Panc1 (cell line): ENCODE results near the gene ERN1. TPM values are rescaled to one million over a fixed set of nuclear protein-coding genes. Genes with fewer than 3 reads are reported as not detected.
A peak's percentile ranks its signal among the peaks of the same experiment; 100 is the strongest.

ENCODE experiments used
- ATAC-seq: fragments of 200-7000 bp; cut with Tn5 transposase; 2 replicates; pipeline ENCODE4 v1.9.1; 2020; ENCODE audit warnings: mild to moderate bottlenecking, moderate library complexity
- BruUV-seq: library from RNA; stranded (reverse); fragments of 400-500 nt; replicated peaks from 2 replicates; lab custom pipeline; 2021; lab: Mats Ljungman, UMichigan
- CTCF ChIA-PET: fragments of 300-600 bp; sonication (Branson Sonifier 250); formaldehyde crosslinking; loops from one replicate; lab custom pipeline; 2022; ENCODE audit warnings: antibody characterized with exemption; lab: Charles Lee
- POLR2A ChIA-PET: fragments of 300-600 bp; sonication (Branson Sonifier 250); formaldehyde crosslinking; loops from one replicate; lab custom pipeline; 2022; ENCODE audit warnings: antibody characterized with exemption; lab: Charles Lee
- DNase-seq: peaks from one replicate; pipeline ENCODE4 v3.0.0-alpha.2; 2010; ENCODE audit warnings: low read depth, low spot score
- H3K27ac ChIP-seq: 2 replicates; pipeline ENCODE4 v1.5.1; 2011; ENCODE audit warnings: mild to moderate bottlenecking, low read length, inconsistent platforms
- H3K27me3 ChIP-seq: fragments of 200-500 bp; sonication (Bioruptor generic); 2 replicates; pipeline ENCODE4 v1.6.0; 2014; ENCODE audit warnings: low read length, inconsistent platforms; ENCODE audit not compliant: control insufficient read depth, insufficient read depth
- H3K36me3 ChIP-seq: fragments of 200-500 bp; sonication (Bioruptor generic); 2 replicates; pipeline ENCODE4 v1.5.1; 2014; ENCODE audit warnings: inconsistent platforms, mild to moderate bottlenecking, low read length, moderate library complexity; ENCODE audit not compliant: control insufficient read depth, insufficient read depth
- H3K4me1 ChIP-seq: 2 replicates; pipeline ENCODE4 v1.5.1; 2011; ENCODE audit warnings: inconsistent platforms, mild to moderate bottlenecking, low read length, moderate library complexity; ENCODE audit not compliant: control insufficient read depth, insufficient read depth
- H3K4me3 ChIP-seq, 2 experiments: 2 replicates each; pipeline ENCODE4 v1.5.1; 2011 to 2012; ENCODE audit warnings: low read depth in 2 of 2, low read length in 2 of 2, mild to moderate bottlenecking in 2 of 2, inconsistent platforms in 1 of 2, moderate library complexity in 1 of 2
- H3K9me3 ChIP-seq: fragments of 200-500 bp; sonication (Bioruptor generic); 2 replicates; pipeline ENCODE4 v1.5.1; 2014; ENCODE audit warnings: low read depth, mild to moderate bottlenecking, inconsistent platforms, low read length, moderate library complexity; ENCODE audit not compliant: control insufficient read depth, insufficient read depth
- CTCF ChIP-seq: fragments of 450-650 bp; IDR thresholded peaks from 2 replicates; pipeline ENCODE4 v1.5.1; 2017; ENCODE audit warnings: mild to moderate bottlenecking
- POLR2AphosphoS5 ChIP-seq: IDR thresholded peaks from 2 replicates; pipeline ENCODE4 v1.6.1; 2012; ENCODE audit warnings: mild to moderate bottlenecking, low read depth, low read length, moderate library complexity
- REST ChIP-seq, 2 experiments: IDR thresholded peaks; 2 replicates each; pipeline ENCODE4 v1.6.1; 2011 to 2012; ENCODE audit warnings: low read depth in 2 of 2, control low read depth in 1 of 2, low read length in 1 of 2, mild to moderate bottlenecking in 1 of 2, moderate library complexity in 1 of 2; ENCODE audit not compliant: insufficient read depth in 1 of 2
- SIN3A ChIP-seq: IDR thresholded peaks from 2 replicates; pipeline ENCODE4 v1.6.1; 2012; ENCODE audit warnings: low read depth, mild to moderate bottlenecking, low read length, moderate library complexity, borderline replicate concordance; ENCODE audit not compliant: insufficient read depth
- TCF7L2 ChIP-seq: IDR thresholded peaks from 2 replicates; pipeline ENCODE4 v1.6.1; 2011; ENCODE audit warnings: mild to moderate bottlenecking, low read depth, low read length, inconsistent platforms
- in situ Hi-C: cut with HindIII; loops from 2 replicates; pipeline ENCODE4 v1.10.0; 2016; ENCODE audit warnings: low sequenced_read_pairs, low pct_unique_long_range_greater_than_20kb
- intact Hi-C: fragments of 100-400 bp; cut with micrococcal nuclease; formaldehyde crosslinking; loops from one replicate; pipeline ENCODE4 v1.10.0; 2022; ENCODE audit not compliant: unreplicated experiment
- total RNA-seq: library from RNA; stranded (reverse); gene quantifications from one replicate; pipeline ENCODE4 v1.2.1, GENCODE V29; 2021; ENCODE audit not compliant: unreplicated experiment

Gene ERN1
- total RNA-seq, 1 experiment from 2014 or later = 12.1 TPM

DNA sequence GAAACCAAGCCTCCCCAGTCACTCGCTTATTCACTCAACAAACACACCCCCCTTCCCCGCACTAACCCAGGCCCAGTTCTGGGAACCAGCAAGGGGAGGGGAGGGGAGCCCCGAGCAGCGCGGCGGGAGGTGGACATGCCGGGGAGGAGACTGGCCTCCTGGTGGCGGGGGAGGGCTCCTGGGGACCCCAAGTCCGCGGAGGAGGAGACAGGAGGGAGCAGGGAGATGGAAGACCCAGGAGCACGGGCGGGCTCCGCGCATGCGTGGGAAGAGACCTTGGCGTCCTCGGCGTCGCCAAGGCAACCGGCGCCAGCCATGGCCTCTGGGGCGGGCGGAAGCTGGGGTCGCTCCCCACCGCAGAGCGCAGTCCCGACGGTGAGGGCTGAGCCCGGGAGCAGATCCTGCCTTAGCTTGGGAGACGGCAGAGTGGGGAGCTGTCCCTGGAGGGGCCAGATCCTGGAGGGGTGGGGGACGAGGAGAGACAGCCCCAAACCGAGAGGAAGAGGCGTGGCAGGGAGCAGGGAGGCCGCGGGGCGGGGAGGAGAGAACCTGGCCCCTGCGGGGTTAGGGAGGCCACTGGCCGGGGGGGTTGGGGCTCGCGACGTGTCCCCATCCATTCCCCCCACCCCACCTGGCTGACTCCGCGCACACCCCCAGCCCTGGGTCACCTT is 131.8 kb downstream of the ERN1 start, which contains the start of gene PRR29:
Gene PRR29 (plus strand): TSS at position 302 of the 671 bp plus-strand sequence. CDS start 14 bp downstream, at position 316.
- no peaks in the 10 kb centered on the region for H3K9me3 ChIP-seq
- H3K4me1 ChIP-seq = no peaks in the 10 kb centered on the region
- peaks cover 3% of the 10 kb centered on the region; the same call in 1 of the 2 replicates for H3K27me3 ChIP-seq
- peak; percentile 87 for ATAC-seq
- ChIA-PET POLR2A (no interaction called here), CTCF (no interaction called here)
- no TSS peak for BruUV-seq
- in situ Hi-C loops = no loop called here
- intact Hi-C loops = loop anchor here (10.0 kb wide), 1 partner anchor 83 kb away; the partner anchor contains the start of genes CSHL1 and GH1
- H3K36me3 ChIP-seq = no peaks in the 10 kb centered on the region
- TF ChIP-seq CTCF (no peak), SIN3A (no peak), REST (IDR thresholded peaks at IDR 0.05; ENCODE audit: insufficient read depth in 1 of 2, low read depth in 2 of 2, low read length in 1 of 2) (no peak), POLR2AphosphoS5 (no peak), TCF7L2 (no peak)
- H3K4me3 ChIP-seq = peak within 1 kb of the TSS; percentile 52 to 59
- H3K27ac ChIP-seq = no peak within 1 kb of the TSS
- no peak for DNase-seq

DNA sequence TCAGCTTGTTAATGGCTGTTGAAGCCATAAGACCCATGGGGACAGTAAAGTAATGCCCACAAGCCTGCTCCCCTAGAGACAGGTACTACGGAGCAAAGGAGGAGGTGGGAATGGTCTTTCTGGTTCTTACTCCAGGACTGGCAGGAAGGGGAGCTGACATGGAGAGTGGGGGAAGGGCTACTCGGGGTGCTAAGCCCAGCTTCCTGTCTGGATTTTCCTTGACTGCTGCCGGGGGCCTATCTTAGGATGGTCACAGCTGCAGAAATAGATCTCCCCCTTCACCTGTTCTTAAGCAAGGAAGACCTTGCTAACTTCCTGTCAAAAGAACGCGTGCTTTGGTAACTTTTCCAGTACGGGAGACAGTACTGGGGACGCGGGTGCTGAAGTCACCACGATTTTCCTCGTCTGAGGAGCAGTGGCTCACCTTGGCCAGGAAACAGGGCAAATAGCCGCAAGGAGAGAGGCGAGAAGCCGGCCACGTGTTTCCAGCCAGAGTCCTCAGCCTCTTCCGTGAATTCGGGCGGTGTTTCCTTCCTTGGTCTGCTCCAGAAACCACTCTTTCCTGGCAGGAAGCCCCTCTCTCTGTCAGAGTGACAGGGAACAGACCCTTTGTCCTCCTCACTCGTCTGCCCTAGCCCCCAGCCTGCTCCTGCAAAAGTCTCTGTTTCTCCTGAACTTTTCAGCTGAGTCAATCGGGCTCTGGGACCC is 132.4 kb downstream of the ERN1 start:
- intact Hi-C loops = loop anchor here (10.0 kb wide), 1 partner anchor 83 kb away; the partner anchor contains the start of genes CSHL1 and GH1
- Histone ChIP-seq H3K9me3 (no peaks in the 10 kb centered on the region), H3K4me3 (peak overlapping the region; percentile 52 to 59)

More for the DNA sequence above, 132.4 kb downstream of the ERN1 start:
- ATAC-seq (no peak), DNase-seq (no peak)
- in situ Hi-C loops = no loop called here
- CTCF ChIA-PET = no interaction called here
- Histone ChIP-seq H3K36me3 (no peaks in the 10 kb centered on the region), H3K4me1 (no peaks in the 10 kb centered on the region), H3K27ac (no peak overlapping the region), H3K27me3 (peaks cover 3% of the 10 kb centered on the region)
- POLR2A ChIA-PET = no interaction called here
- no peak for TF ChIP-seq TCF7L2
- TF ChIP-seq SIN3A = no peak
- no peak for TF ChIP-seq POLR2AphosphoS5
- no peak for TF ChIP-seq CTCF
- TF ChIP-seq REST (IDR thresholded peaks at IDR 0.05; ENCODE audit: insufficient read depth in 1 of 2, low read depth in 2 of 2, low read length in 1 of 2) = no peak
- no TSS peak for BruUV-seq
